Heart left ventricle (tissue), 16 donors: Measurements from ENCODE around the gene LAMB4. TPM values are rescaled to one million over a fixed set of nuclear protein-coding genes. Genes with fewer than 3 reads are reported as not detected.

Experiments used
- ATAC-seq, 4 donors: fragments of 200-7000 bp; cut with Tn5 transposase; one replicate each; pipeline ENCODE4 v1.9.1; 2020 to 2022; ENCODE audit warnings: moderate library complexity in 4 of 4, mild to moderate bottlenecking in 3 of 4, moderate number of reproducible peaks in 1 of 4
- DNase-seq, 5 donors: peaks; one replicate each; pipeline ENCODE4 v3.0.0-alpha.2; 2020
- H3K27ac ChIP-seq, 12 donors: fragments of 200-600 bp; sonication (generic) in 4 of 12; one replicate each; pipeline versions ENCODE4 v1.5.0 to v1.8.0; 2016 to 2022; ENCODE audit warnings: mild to moderate bottlenecking in 2 of 12
- H3K27me3 ChIP-seq, 9 donors: fragments of 200-600 bp; sonication (generic) in 2 of 9; one replicate each; pipeline versions ENCODE4 v1.5.1 to v1.8.0; 2016 to 2022; ENCODE audit warnings: mild to moderate bottlenecking in 3 of 9
- H3K36me3 ChIP-seq, 9 donors: fragments of 200-600 bp; sonication (generic) in 2 of 9; one replicate each; pipeline versions ENCODE4 v1.5.0 to v1.8.0; 2018 to 2022; ENCODE audit warnings: mild to moderate bottlenecking in 2 of 9
- H3K4me1 ChIP-seq, 12 donors: fragments of 200-600 bp; sonication (generic) in 4 of 12; one replicate each; pipeline versions ENCODE4 v1.5.0 to v1.8.0; 2016 to 2022; ENCODE audit warnings: mild to moderate bottlenecking in 3 of 12
- H3K4me3 ChIP-seq, 12 donors: fragments of 200-600 bp; sonication (generic) in 4 of 12; one replicate each; pipeline versions ENCODE4 v1.5.0 to v1.8.0; 2017 to 2022; ENCODE audit warnings: mild to moderate bottlenecking in 9 of 12, moderate library complexity in 4 of 12
- H3K9me3 ChIP-seq, 12 donors: fragments of 200-600 bp; sonication (generic) in 4 of 12; one replicate each; pipeline versions ENCODE4 v1.5.0 to v1.8.0; 2016 to 2022; ENCODE audit warnings: mild to moderate bottlenecking in 1 of 12
- CTCF ChIP-seq, 12 donors: fragments of 200-600 bp; sonication (generic) in 4 of 12; IDR thresholded peaks; one replicate each; pipeline versions ENCODE4 v1.5.0 to v1.8.0; 2018 to 2022; ENCODE audit warnings: antibody characterized with exemption in 12 of 12, mild to moderate bottlenecking in 5 of 12
- POLR2A ChIP-seq, 2 donors: fragments of 450-650 bp; IDR thresholded peaks; one replicate each; pipeline ENCODE4 v1.6.1; 2017; ENCODE audit warnings: antibody characterized with exemption in 2 of 2, mild to moderate bottlenecking in 2 of 2, moderate library complexity in 2 of 2
- WGBS, 4 donors: extraction: QIAGEN DNeasy Blood & Tissue Kit in 2 of 4; methylation state at CpG; one replicate each; pipeline versions ENCODE4 v1.1.5 to v1.1.7; 2013 to 2018; 5-methylcytosine and 5-hydroxymethylcytosine counted together
- intact Hi-C, 10 donors: fragments of 100-400 bp; cut with DNase I; formaldehyde crosslinking; loops; one replicate each; pipeline versions ENCODE4 v1.11.1 to v1.14.2; 2022
- polyA plus RNA-seq, 2 donors: library from polyadenylated mRNA; stranded (reverse); fragments of 200-250 nt; gene quantifications; one replicate each; pipeline ENCODE4 v1.2.3, GENCODE V29; 2013
- total RNA-seq, 9 donors: library from RNA; depleted of rRNA in 2 of 9; stranded (reverse); fragments of >200 nt in 2 of 9; fragmentation: NEBNext Ultra II Directional in 3 of 9; extraction: Animal tissue kit (Norgen Biotek cat#: 25700) in 3 of 9; gene quantifications; one replicate each; pipeline versions ENCODE4 v1.1.0 to v1.2.4, GENCODE V29; 2016 to 2023
- donor health status: ischemic (EF 13 %, LVEDD 7.1; RV severe dilation, severe dysfunction).
- donor health status: healthy with polysubstance abuse.
- donor health status: DM: no; HTN: yes; CAD: no.
- donor health status: DM: no; HTN: no; CAD: no.
- donor health status: ischemic (EF 25% LVEDD 6.9; RV normal size, moderate dysfunction).
- donor health status: ischemic (EF 25% LVEDD 5.7; RV mildly dilated, moderate dysfunction).
- donor health status: healthy.
- donor health status: DM: yes; HTN: yes; CAD: no.
- donor health status: ischemic (EF 35%, LVEDD 5.7; RV mildly dilated, moderate dysfunction).
- donor health status: nonischemic (EF 11% LVEDD 7.7; RV severe dilation, severe dysfunction).
- donor health status: DM: yes; HTN: yes; CAD: no.
- donor health status: PGD.
- donor health status: ischemic (EF 29% LVEDD 5.4; RV normal size, mild dysfunction).
- donor health status: nonischemic (EF 23%, LVEDD 6.1; RV moderate dilation, normal function).

LAMB4 gene
- total and polyA plus RNA-seq, 11 donors: 0.19 to 0.31 (median 0.26) TPM; not detected in 4

GRCh38 chr7:108079648-108080591 is 50.2 kb downstream of the LAMB4 start:
- WGBS, 4 donors: 53 to 64% (median 58%) methylated on average over 9 of the region's 9 CpGs

GRCh38 chr7:108079276-108079647 is 50.9 kb downstream of the LAMB4 start:
- TF ChIP-seq POLR2A (IDR thresholded peaks at IDR 0.05) (no peak), CTCF (IDR thresholded peaks at IDR 0.05) (no peak)
- peaks cover 0 to 9% (median 0%) of the 10 kb centered on the region in 12 donors for H3K9me3 ChIP-seq
- no peak overlapping the region for H3K4me3 ChIP-seq
- ATAC-seq: no peak
- 93 to 97% (median 96%) methylated on average over 1 of the region's 1 CpG for WGBS, 4 donors
- H3K4me1 ChIP-seq: peaks cover 0 to 30% (median 9%) of the 10 kb centered on the region in 12 donors
- intact Hi-C loops: no loop called here
- DNase-seq: no peak
- peak overlapping the region in 1 of 12 donors; percentile 27 for H3K27ac ChIP-seq
- H3K36me3 ChIP-seq: no peaks in the 10 kb centered on the region
- no peaks in the 10 kb centered on the region for H3K27me3 ChIP-seq

More at GRCh38 chr7:108079648-108080591, 50.2 kb downstream of the LAMB4 start:
- H3K4me1 ChIP-seq: peaks cover 0 to 30% (median 9%) of the 10 kb centered on the region in 12 donors
- H3K9me3 ChIP-seq: peaks cover 0 to 9% (median 0%) of the 10 kb centered on the region in 12 donors
- no peaks in the 10 kb centered on the region for H3K36me3 ChIP-seq
- DNase-seq (no peak), ATAC-seq (peak in 2 of 4 donors; percentile 37 to 43)
- TF ChIP-seq CTCF (IDR thresholded peaks at IDR 0.05) (no peak), POLR2A (IDR thresholded peaks at IDR 0.05) (no peak)
- H3K4me3 ChIP-seq: no peak overlapping the region
- H3K27me3 ChIP-seq: no peaks in the 10 kb centered on the region
- intact Hi-C loops: no loop called here
- H3K27ac ChIP-seq: peak overlapping the region in 1 of 12 donors; percentile 27

GRCh38 chr7:108078691-108079090 is 51.5 kb downstream of the LAMB4 start:
- Histone ChIP-seq H3K4me3 (no peak overlapping the region), H3K27me3 (no peaks in the 10 kb centered on the region), H3K9me3 (peaks cover 0 to 9% (median 0%) of the 10 kb centered on the region in 12 donors), H3K4me1 (peaks cover 0 to 30% (median 9%) of the 10 kb centered on the region in 12 donors), H3K36me3 (no peaks in the 10 kb centered on the region), H3K27ac (peak overlapping the region in 3 of 12 donors; percentile 13 to 20 (median 19))
- DNase-seq (no peak), ATAC-seq (no peak)
- intact Hi-C loops: no loop called here
- TF ChIP-seq POLR2A (IDR thresholded peaks at IDR 0.05) (no peak), CTCF (IDR thresholded peaks at IDR 0.05) (no peak)
- WGBS, 4 donors: 50 to 84% (median 60%) methylated on average over 1 of the region's 1 CpG

GRCh38 chr7:108078211-108078673 is 51.9 kb downstream of the LAMB4 start:
- Histone ChIP-seq H3K27ac (peak overlapping the region in 4 of 12 donors; percentile 13 to 50 (median 20)), H3K27me3 (no peaks in the 10 kb centered on the region), H3K9me3 (peaks cover 0 to 9% (median 0%) of the 10 kb centered on the region in 12 donors), H3K36me3 (no peaks in the 10 kb centered on the region), H3K4me3 (no peak overlapping the region), H3K4me1 (peaks cover 0 to 30% (median 9%) of the 10 kb centered on the region in 12 donors)
- DNase-seq (no peak), ATAC-seq (no peak)
- TF ChIP-seq CTCF (IDR thresholded peaks at IDR 0.05) (no peak), POLR2A (IDR thresholded peaks at IDR 0.05) (no peak)
- WGBS, 4 donors: 63 to 89% (median 72%) methylated on average over 1 of the region's 1 CpG
- intact Hi-C loops: no loop called here
